GM21528 (cell line): ENCODE measurements around the gene MMP23B.
"Not testable (repeated sequence)": the region's sequence is repeated elsewhere in the genome, so short reads cannot be mapped to it uniquely, and the experiment has no call there.

ENCODE experiments used
- ATAC-seq: cut with Tn5 transposase; IDR thresholded peaks from one replicate; pipeline ENCODE4 v1.9.1; 2021; ENCODE audit warnings: mild to moderate bottlenecking, moderate library complexity; ENCODE audit not compliant: unreplicated experiment, low FRiP score

MMP23B gene

DNA sequence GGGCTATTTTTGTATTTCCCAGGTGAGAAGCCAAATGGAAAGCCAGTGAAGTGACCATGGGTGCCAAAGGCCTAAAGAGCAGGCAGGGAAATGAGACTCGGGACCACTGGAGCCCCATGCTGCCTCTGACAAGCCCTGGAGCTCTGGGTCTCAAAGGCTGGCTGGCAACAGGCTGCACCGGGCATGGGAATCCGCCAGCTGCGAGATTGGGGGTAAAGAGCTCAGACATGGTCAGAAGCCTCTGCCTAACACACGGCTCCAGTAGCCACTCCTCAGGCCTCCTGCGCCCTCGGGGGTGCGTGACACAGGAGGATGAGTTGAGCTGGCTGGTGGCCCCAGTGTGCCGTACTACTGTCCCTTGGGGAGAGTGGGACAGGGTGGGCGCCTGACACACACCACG lies 32.3 kb downstream of the MMP23B start:
- not testable (repeated sequence) for ATAC-seq

DNA sequence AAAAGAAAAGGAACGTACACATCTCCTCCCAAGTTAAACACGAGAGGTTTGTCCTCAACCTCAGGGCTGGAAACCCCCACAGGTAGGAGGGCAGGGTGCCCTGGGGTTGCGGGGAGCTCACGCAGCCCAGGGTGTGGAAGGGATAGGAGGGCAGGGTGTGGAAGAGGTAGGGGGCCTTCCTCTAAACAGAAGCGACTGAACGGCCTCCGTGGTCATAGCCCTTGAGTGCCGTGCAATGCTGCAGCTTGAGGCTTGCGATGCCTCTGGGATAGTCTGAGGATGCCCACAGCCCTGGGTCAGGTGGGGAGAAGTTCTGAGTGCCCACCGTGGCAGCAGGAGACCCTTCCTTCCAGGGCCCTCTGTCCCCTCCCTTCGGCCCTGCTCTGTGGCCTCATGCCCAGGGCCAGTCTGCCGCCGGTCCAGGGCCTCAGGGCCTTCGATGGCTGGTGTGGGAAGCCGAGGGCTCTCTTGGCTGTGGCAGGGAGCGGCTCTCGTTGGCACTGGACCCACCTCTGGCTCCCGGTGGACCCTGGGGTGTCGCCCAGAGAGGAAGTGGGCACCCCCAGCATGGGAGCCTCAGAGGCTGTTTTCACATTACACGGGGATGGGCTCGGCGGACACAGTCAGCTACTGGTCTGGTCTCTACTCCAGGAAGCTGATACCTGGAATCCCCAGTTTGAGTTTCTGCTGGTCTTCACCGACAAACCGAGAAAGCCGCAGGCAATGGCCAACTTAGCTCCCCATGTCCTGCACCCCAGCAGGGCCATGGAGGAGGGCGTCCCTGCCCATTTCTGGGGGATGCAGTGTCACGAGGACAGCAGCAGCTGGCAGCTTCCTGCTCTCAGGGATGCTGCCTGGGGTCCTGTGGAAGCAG lies 33.2 kb downstream of the MMP23B start:
- ATAC-seq = no peak

DNA sequence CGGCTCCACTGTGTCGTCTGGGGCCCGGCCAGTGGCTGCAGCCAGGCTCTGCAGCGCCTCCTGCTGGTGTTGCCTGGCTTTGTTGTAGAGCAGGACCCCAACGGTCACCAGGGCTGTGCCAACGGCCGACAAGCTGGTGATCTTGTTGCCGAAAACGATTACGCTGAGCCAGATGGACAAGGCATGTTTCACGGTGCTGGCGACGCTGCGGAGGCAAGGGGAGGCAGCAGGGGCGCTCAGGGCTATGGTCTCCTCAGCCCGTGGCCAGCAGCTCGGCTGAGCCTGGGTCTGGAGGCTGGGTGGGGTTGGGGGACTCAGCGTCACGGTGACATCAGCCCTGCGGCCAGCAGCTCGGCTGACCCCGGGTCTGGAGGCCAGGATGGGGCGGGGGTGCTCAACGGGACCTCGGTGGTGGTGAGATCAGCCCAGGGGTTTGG lies 33.9 kb downstream of the MMP23B start:
- ATAC-seq = no peak

DNA sequence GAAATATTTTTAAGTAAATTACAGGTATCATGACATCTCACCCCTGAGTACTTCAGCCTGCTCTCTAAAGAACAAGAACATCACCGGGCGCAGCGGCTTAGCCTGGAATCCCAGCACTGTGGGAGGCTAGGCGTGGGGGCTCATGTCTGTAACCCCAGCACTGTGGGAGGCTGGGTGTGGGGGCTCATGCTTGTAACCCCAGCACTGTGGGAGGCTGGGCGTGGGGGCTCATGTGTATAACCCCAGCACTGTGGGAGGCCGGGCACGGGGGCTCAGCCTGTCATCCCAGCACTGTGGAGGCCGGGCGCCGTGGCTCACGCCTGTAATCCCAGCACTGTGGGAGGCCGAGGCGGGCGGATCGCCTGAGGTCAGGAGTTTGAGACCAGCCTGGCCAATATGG lies 34.6 kb downstream of the MMP23B start:
- no peak for ATAC-seq

DNA sequence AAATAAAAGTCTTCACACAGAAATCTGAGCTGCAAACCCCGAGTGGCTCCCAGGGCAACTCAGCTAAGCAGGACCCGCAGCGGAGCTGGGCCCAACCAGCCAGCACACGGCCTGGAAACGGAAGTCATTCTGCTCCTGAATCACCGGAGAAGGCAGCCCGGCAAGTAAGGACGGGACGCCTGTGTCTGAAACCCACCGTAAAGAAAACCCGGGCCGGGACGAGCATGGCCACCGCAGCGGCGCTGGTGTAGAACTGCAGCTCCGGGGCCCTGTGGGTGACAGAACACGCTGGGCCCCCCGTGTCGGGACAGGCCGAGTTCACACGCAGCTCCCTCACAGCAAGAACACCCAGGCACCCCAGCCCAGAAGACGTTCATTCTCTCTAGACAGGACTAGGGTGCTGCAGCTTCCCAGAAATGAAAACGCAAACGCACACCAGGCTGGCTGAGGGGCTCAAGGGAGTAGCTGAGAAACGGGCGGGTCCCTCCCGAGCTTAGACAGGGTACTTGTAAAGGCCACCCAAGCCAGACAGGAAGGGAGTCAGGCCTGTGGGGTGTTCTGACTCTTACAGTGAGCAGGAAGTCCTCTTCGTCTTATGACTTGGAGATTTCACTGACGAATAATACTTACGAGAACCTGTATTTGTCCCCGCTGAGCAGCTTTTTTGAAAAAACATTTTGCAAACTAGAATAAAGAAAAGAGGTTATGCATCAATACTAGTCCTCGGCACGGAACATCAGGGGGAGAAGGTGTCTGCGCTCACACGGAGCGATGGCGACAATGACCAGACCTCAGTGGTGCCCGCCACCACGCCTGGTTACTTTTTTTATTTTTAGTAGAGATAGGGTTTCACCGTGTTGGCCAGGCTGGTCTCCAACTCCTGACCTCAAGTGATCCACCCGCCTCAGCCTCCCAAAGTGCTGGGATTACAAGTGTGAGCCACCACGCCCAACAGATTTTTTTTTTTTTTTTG lies 37.8 kb downstream of the MMP23B start:
- no peak for ATAC-seq

DNA sequence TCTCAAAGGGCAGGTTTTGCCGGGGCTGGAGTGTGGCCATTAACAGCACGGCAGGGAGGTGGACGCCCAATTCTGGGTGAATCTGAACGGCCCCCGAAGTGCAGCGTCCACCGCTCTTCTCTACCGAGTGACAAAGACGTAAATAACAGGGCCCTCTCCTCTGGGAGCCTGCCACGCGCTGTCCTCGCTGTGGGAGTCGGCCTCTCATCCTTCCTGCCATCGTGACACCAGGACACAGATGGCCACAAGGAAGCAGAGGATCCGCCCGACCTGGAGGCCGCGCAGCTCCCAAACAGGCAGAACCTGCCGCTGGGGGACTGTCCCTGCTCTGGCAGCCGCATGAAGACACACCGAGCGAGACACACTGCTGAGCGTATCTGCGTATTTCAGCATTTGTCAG lies 38.9 kb downstream of the MMP23B start:
- no peak for ATAC-seq

DNA sequence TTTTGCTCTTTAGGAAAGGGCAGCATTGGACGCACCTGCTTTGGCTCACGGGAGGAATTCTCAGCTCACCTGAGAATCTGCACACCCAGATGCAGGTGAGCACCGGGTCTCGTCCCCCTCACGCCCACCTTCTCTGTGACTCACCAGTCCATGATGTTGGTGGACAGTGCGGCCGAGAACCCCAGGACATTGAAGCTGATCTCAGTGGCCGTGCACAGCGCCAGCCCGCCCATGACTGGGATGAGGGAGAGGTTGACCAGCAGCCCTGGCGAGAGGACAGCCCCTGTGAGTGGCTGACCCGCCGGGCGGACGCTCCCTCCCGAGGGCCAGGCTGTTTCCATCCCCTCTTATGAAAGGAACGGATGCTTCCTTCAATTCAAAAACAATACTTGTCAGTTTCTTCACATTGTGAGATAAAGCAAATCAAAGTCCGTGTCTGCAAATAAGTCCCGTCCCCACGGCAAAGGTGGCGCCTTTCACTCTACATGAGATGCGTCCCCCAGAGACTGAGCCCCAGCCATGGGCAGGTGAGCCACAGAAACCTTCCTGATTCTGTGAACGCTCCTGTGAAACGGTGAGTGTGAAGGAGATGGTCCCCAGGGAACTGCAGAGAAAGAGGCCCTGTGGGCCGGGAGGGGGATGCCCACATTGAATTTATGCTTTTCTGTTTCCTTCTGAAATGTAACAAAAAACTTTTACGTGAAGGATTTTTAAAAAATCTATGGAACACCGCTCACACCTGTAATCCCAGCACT lies 39.6 kb downstream of the MMP23B start:
- ATAC-seq = no peak

DNA sequence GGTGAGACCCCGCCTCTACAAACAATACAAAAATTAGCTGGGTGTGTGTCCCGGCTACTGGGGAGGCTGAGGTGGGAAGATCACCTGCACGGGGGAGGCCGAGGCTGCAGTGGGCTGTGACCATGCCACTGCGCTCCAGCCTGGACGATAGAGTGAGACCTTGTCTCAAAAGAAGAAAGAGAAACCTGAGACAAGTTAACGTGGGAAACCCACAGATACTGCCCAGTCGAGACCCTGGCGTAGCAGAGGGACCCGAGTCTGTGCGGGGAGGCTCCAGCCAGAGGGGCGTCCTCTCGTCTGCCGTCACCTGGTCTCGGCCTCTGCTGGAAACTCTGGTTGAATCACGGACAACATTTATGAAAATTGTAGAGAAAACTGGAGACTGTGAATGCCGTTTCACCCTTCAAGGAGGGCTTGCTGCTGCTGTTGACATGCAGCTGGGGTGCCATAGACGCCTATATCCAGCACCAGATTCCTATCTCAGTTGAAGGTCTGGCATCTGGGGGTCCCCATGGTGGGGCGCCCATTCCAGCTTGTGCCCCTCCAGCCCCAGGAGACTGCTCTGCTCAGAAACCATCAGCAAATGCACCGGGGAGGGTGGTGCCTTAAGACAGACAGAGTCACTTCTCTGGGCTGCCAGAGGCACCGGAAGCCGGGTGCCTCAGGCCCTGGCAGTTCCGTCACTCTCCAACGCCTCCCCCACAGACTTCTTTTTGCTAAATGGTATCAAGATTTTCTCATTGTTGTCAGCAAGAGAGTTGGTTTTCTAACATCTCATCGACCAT lies 40.4 kb downstream of the MMP23B start:
- no peak for ATAC-seq

DNA sequence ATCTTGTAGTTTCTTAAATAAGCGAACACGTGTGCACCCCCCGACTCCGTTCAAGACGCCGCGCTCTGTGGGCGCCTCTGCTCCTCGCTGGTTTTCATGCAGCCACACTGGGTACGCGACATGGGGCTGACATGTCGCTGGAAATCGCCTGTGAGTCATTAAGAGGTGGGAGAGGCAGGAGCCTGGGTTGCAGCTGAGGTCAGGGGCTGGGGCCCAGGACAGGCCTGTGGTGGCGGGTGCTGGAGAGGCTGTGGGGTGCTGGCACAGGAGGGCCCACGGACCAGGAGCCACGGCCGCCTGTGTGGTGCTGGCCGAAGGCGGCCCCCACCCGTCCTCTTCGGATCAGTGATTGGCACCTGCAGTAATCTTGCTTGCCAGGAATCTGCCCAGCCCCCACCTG lies 42.8 kb downstream of the MMP23B start:
- not testable (repeated sequence) for ATAC-seq

DNA sequence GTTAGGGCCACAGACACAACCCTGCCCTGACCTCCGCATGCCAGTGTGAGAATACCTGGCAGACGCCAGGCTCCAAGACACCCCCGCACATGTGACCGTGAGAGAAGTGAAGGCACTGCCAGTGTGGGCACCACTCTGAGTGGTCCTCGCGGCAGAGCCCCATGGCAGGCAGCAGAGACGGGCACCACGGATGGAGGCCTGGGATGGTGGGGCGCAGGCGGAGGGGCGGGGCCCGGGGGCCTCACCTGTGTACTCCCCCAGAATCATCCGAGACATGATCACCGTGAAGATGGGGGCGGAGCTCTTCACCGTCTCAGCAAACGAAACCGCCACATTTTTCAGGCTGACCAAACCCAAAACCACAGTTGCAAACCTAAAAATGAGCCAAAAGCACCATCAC lies 43.2 kb downstream of the MMP23B start:
- not testable (repeated sequence) for ATAC-seq

DNA sequence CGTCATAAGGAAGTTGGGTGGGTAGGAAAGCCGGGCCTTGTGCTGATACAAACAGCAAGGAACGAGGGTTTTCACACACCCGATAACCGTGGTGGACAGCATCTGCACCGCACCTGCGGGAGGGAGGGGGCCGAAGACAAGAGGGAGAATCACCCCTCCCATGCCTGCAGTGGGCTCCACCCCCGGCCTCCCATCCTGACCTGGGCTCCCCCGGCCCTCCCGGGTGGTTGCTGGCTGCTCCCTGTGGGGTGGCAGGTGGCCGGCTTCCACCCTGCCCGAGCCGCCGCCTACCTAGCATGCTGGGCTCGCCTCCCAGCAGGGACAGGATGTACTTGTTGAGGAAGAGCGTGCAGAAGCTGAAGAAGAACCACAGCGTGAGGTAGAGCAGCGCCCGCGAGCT lies 44.1 kb downstream of the MMP23B start:
- not testable (repeated sequence) for ATAC-seq

DNA sequence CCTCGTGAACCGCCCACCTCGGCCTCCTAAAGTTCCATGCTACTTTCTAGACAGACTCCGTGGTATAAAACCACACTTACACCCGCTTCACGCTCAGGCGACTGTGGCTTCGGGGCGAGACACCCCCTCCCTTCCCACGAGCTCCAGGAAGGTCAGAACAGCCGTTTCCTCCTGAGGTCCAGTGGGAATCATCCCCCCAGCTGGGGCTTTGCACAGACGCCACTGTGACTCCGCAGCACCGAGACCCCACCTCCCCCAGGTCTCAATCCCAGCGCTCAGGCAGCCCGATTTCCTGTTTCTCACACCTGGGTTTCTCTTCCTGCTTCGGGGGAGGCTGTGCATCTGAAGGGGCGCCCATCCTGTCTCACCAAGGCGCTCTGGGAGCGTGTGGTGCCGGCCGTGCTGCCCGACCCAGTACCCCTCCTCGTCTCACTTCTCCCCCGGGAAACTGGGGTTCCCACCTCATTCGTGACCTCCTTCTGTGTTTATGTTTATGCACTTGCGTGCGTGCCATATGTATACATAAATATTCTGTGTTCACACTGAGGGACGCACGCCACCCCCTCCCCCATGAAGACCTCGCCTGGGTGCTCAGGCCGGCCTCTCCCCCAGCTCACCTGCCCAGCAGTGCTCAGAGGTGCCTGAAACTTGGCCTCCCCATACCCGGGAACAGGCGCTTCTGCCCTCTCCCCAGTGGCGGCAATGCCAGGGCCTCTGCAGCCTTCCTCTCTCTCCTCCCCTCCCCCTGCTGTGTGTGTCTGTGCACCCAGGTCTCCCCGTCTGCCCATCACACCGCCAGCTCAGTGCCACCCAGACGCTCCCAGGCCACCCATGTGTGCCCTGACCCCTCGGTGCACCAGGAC lies 46.0 kb downstream of the MMP23B start:
- ATAC-seq = peak; percentile 76

DNA sequence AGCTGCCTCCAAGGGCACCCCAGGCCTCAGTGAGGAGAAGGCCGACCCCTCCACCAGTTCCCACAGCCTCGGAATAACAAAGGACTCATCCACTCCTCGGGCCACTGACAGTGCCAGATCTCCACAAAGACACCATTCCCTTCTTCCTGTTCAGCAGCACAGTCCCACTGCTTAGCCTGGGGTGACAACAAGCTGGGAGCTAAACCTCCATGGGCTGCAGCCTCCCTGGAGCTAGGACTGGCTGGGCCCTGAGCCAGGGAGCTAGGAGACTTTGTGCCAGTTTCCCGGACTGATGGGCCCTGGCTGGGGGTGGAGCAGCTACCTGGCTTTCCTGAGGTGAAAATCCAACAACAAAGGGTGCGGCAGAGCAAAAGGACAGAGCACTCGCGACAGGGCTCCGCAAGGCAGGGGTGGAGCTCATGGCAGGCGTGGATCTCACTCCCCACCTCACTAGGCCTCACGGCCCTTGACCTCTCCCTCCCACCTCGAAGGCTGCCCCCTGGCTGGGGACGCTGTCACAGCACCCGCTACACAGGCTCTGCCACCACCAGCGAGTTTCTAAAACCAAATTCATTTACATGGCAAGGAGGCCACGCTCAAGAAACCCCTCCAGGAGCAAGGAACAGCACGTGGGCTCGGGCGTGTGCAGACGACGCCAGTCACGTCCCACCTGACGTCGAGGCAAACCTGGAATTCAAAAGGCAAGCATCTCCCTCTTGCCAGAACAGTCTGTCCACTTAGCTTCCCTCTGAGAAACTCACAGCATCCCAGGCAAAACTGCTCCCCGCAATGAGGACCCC lies 46.8 kb downstream of the MMP23B start:
- ATAC-seq = peak; percentile 2

DNA sequence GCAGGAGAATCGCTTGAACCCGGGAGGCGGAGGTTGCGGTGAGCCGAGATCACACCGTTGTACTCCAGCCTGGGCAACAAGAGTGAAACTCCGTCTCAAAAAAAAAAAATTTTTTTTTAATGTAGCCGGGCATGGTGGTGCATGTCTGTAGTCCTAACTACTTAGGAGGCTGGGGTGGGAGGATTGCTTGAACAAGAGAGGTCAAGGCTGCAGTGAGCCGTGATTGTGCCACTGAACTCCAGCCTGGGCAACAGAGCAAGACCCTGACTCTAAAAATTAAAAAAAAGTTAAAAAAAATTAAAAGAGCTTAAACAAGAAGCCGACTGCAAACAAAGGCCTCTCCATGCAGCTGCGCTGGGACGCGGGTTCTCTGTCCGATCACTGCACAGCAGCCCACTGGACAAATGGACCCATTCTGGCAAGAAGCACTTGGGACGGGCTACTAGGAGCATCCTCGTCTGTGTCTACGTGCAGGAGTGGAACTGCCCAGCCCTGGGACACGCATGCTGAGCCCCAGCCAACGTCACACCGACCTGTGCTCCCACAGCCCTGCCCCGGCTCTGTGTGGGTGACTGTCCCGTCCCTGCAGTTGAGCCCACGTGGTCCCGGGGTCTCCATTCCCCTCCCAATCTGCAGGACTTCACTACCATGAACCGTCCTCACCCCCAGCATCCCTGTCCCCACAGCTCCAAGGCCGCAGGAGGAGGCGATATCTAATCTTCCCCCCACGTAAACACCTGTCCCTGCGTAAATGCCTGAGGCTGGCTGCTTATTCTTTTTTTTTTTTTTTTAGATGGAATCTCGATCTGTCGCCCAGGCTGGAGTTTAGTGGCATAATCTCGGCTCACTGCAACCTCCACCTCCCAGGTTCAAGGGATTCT lies 48.3 kb downstream of the MMP23B start:
- no peak for ATAC-seq

DNA sequence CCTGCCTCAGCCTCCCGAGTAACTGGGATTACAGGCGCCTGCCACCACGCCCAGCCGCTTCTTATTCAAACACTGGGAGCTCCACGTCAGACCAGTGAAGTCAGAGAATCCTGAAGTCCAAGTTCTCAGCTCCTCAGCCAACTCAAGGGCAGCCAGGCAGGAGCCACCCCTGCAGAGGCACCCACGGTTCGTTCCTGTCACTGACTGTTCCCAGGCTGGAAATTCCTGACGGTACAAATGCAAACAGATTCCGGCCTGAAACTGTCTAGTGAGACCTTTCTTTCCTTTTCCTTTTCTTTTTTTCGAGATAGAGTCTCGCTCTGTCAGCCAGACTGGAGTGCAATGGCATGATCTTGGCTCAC lies 48.9 kb downstream of the MMP23B start:
- no peak for ATAC-seq

DNA sequence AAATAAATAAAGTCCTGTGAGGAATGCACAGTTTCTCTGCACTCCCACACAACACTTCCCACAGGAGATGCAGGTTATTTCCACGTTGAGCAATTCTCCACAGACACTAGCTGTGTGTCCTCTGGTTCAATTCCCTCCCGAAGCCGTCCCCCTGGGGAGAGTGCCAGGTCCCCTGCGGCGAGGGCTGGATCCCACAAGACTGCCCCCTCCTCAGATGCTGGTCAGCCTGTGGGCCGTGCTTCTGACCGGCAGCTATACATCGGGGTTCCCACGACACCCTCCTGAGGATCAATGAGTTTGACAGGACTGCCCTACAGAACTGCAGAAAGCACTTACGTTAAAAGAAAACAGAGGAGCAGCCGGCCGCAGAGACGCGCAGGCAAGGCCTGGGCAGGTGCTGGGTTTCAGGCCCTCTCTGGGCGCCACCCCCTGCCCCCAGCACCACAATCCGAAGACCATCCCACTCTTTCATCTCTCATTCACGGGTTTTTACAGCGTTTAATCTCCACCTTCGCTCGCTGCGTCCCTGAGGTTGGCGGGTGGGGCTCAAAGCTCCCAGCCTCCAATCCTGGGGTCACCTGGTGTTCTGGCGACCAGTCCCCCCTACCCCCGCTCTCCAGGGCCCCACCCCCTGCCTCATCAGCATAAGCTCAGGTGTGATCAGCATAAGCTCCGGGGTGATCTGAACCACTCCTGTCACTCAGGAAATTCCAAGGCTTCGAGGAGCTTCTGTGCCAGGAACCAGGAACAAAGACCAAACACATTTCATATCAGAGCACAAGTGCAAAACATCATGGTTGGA lies 51.3 kb downstream of the MMP23B start:
- ATAC-seq = no peak
